Stomach (tissue), 4 donors: ENCODE results near the gene L3MBTL3.

Experiments used
- CTCF ChIP-seq, 7 experiments: fragments of 450-650 bp in 4 of 7; fragments of 200-600 bp in 3 of 7; sonication (generic) in 3 of 7; IDR thresholded peaks; one replicate each; pipeline ENCODE4 v1.5.1; 2016 to 2019; ENCODE audit warnings: antibody characterized with exemption in 7 of 7, control low read depth in 2 of 7, mild to moderate bottlenecking in 1 of 7
- EP300 ChIP-seq: sonication (generic); formaldehyde crosslinking; IDR thresholded peaks from one replicate; pipeline ENCODE4 v1.6.1; 2017; ENCODE audit warnings: antibody characterized with exemption
- POLR2A ChIP-seq, 4 donors: fragments of 450-650 bp; IDR thresholded peaks; one replicate each; pipeline ENCODE4 v1.6.1; 2016; ENCODE audit warnings: antibody characterized with exemption in 4 of 4, control low read depth in 2 of 4, mild to moderate bottlenecking in 1 of 4, moderate library complexity in 1 of 4
- POLR2AphosphoS5 ChIP-seq, 3 donors: sonication (generic); formaldehyde crosslinking; IDR thresholded peaks; one replicate each; pipeline ENCODE4 v1.6.1; 2016; ENCODE audit warnings: antibody characterized with exemption in 3 of 3

- TF ChIP-seq POLR2A (IDR thresholded peaks at IDR 0.05) (no peak), CTCF (IDR thresholded peaks at IDR 0.05) (no peak), EP300 (no peak), POLR2AphosphoS5 (IDR thresholded peaks at IDR 0.05) (no peak)
Observed at GRCh38 chr6:130152908-130153510, 134.6 kb downstream of the L3MBTL3 start.
